GM15510 (cell line): Measurements from ENCODE around the gene GNAT1.

ENCODE experiments used
- POLR2A ChIP-seq: IDR thresholded peaks from 3 replicates; pipeline ENCODE4 v1.6.1; 2011; ENCODE audit warnings: borderline replicate concordance; ENCODE audit not compliant: insufficient read length; ENCODE audit errors: extremely low read depth

Gene GNAT1

GRCh38 chr3:50230794-50231125, 39.4 kb downstream of the GNAT1 start:
- TF ChIP-seq POLR2A: no peak

DNA sequence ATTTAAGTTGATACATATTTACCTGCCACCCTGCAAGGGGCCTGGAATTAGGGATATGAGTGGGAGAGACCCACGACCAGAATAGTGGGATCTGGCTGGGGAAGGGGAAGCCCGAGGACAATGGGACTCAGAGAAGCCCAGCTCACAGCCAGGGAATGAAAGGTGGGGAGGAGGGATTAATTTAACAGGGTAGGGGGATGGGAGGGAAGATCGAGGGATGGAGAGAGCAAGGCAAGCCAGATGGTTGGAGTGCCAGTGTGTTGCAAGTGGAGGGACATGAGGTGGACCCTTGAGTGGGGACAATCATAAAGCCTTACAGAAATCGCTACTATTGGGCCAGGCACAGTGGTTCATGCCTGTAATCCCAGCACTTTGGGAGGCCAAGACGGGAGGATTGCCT, 40.2 kb downstream of the GNAT1 start:
- TF ChIP-seq POLR2A: no peak

- TF ChIP-seq POLR2A: no peak
Observed at GRCh38 chr3:50232303-50232702, 40.9 kb downstream of the GNAT1 start.

GRCh38 chr3:50233176-50233575, 41.8 kb downstream of the GNAT1 start:
- TF ChIP-seq POLR2A: no peak

- peak; percentile 98 for TF ChIP-seq POLR2A
Observed at GRCh38 chr3:50235716-50236483, 44.5 kb downstream of the GNAT1 start, which contains the start of gene GNAI2. GNAI2 (plus strand) TSS chr3:50236204; CDS start chr3:50236336, 132 bp downstream.

GRCh38 chr3:50236484-50237132, 45.2 kb downstream of the GNAT1 start:
- no peak for TF ChIP-seq POLR2A

DNA sequence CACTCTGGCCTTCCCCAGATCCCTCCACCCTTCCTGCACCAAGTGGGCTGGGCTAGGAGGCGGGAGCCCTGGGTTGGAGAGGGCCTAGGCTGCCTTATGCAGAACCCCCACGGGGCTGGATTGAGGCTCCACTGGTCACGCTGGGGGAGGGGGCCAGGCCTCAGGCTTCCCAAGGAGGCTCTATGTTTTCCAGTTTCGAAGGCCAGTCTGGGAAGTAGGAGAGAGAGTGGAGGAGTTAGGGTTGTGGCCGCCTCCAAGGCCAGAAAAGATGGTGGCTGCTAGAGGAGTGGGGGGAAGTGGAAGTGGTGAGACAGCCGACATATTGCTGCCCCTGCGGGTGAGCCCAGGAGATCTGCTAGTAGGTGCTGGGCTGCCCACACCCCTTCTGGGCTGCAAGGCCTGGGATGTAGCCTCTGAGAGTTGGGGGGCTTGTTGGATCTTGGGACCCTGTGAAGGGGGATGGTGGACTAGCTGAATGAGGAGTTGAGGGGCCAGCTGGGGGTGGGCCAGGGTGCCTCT, 45.8 kb downstream of the GNAT1 start:
- TF ChIP-seq POLR2A: no peak

DNA sequence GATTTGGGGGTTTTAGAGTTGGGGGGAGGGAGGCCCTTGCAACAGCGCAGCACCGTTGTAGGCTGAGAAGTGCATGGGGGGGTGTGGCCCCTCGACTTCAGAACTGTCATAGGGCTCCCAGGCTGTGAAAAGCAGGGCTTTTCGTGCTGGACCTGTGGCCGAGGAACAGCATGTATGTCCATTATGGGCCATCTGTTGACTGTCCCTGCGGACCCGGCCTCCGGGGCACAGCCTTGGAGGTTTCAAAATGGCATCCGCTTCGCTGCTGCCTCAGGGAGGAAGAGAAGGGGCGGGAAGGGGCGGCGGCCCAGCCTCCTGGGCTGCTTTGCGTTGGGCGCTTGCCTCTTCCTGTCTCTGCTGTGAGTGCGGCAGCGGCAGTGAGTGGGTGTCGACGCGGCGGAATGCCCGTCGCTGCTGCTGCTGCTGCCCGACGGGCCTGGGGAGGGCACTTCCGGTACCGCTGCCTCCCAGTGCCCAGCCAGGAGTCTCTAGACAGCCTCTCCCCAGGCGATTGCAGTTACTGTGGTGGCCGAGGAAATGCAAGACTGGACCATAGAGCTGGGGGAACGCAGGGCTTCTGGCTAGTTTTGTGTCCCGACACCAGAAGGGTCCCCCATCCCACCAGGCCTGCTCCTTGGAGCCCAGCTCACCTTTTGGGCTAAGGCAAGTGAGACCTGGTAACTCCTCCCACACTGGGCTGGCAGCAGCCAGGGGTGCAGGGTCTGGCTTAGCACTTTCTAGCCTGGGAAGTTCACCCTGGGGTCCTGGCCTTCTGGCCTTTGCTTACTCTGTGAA, 46.5 kb downstream of the GNAT1 start:
- TF ChIP-seq POLR2A: peak; percentile 65

- TF ChIP-seq POLR2A: no peak
Observed at GRCh38 chr3:50238549-50239026, 47.2 kb downstream of the GNAT1 start.

DNA sequence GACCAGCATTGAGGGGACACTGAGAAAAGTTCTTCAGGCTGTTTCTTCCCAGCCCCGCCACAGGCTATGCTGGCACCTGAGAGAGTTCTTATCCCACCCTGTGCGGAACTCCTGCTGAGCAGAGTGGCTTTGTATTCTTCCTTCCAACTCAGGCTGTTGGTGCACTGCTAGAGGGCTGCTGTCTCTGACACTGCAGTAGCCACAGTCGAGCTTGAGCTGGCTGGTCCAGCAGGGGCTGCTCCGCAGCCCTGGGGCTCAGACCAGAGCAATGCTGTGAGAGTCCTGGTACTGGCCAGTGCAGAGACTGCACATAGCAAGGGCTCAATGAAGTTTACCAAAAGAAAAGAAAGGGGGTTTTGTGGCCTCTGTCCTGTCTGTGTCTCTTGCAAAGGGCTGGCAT, 48.2 kb downstream of the GNAT1 start:
- no peak for TF ChIP-seq POLR2A

GRCh38 chr3:50241163-50241562, 49.8 kb downstream of the GNAT1 start:
- TF ChIP-seq POLR2A: no peak

DNA sequence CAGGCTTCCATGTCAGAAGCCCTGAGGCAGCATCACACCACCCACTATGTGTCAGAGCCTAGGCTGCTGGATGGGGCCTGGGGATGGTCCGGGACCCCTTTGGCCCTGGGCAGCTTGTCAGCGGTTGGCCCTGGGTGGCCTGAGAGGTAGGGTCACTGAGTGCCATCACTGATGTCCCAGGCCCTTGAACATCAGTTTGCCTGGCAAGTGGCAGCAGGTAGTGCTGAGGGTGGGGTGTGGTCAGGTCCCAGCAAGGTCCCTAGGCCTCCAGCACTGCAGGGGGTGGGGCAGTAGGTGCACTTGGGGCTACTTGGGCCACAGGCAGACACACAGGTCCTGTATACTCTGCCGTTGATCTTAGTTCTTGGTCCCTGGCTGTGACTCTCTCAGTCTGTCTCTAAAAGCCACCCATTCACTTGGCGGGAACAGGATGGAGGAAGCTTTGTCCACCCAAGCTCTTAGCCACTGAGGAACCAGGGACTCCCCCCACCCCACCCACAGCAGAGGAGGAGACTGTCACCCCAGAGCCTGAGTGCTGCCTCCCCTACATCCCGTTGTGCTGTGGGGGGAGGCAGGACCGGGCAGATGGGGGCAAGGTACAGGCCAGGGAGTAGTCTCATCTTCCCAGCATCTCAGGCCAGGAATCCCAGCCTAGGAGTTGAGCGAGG, 50.4 kb downstream of the GNAT1 start:
- TF ChIP-seq POLR2A: no peak

- no peak for TF ChIP-seq POLR2A
Observed at GRCh38 chr3:50242381-50242770, 51.0 kb downstream of the GNAT1 start.

GRCh38 chr3:50242851-50243542, 51.6 kb downstream of the GNAT1 start:
- no peak for TF ChIP-seq POLR2A
